Putamen (tissue), 1 donor: Measurements from ENCODE around the gene ATG3.
"Not testable (repeated sequence)": the region's sequence is repeated elsewhere in the genome, so short reads cannot be mapped to it uniquely, and the experiment has no call there.

Source experiments
- DNase-seq: peaks from one replicate; pipeline ENCODE4 v3.0.0-alpha.2; 2016; ENCODE audit warnings: low spot score

ATG3 gene

GRCh38 chr3:112560721-112561483 is 860 bp downstream of the ATG3 start:
- DNase-seq: peak; percentile 72

- no peak for DNase-seq
These were observed 1.5 kb downstream of the ATG3 start for GRCh38 chr3:112560307-112560706.

GRCh38 chr3:112557976-112558375 is 3.8 kb downstream of the ATG3 start:
- no peak for DNase-seq

- DNase-seq: no peak
These were observed 6.1 kb downstream of the ATG3 start for GRCh38 chr3:112555535-112556170.

GRCh38 chr3:112550859-112551258 is 10.9 kb downstream of the ATG3 start:
- DNase-seq: no peak

GRCh38 chr3:112546216-112546759 is 15.5 kb downstream of the ATG3 start:
- DNase-seq: no peak

- no peak for DNase-seq
These were observed 21.7 kb downstream of the ATG3 start for GRCh38 chr3:112539825-112540650.

GRCh38 chr3:112531358-112531781 is 30.4 kb downstream of the ATG3 start:
- DNase-seq: no peak

GRCh38 chr3:112530573-112530972 is 31.2 kb downstream of the ATG3 start:
- no peak for DNase-seq

- not testable (repeated sequence) for DNase-seq
These were observed 37.6 kb downstream of the ATG3 start for GRCh38 chr3:112524127-112524526.

- DNase-seq: peak; percentile 65
These were observed 42.2 kb downstream of the ATG3 start for GRCh38 chr3:112519424-112520001.

GRCh38 chr3:112518970-112519369 is 42.8 kb downstream of the ATG3 start:
- DNase-seq: not testable (repeated sequence)

GRCh38 chr3:112514527-112515128 is 47.1 kb downstream of the ATG3 start:
- no peak for DNase-seq

- no peak for DNase-seq
These were observed 49.4 kb downstream of the ATG3 start for GRCh38 chr3:112512320-112512719.

- no peak for DNase-seq
These were observed 52.9 kb downstream of the ATG3 start for GRCh38 chr3:112508860-112509259.

GRCh38 chr3:112508261-112508660 is 53.5 kb downstream of the ATG3 start:
- no peak for DNase-seq

- no peak for DNase-seq
These were observed 55.9 kb downstream of the ATG3 start for GRCh38 chr3:112505907-112506306.

GRCh38 chr3:112504123-112504522 is 57.6 kb downstream of the ATG3 start:
- DNase-seq: no peak

GRCh38 chr3:112503304-112503972 is 58.3 kb downstream of the ATG3 start:
- no peak for DNase-seq

GRCh38 chr3:112500621-112501020 is 61.1 kb downstream of the ATG3 start:
- no peak for DNase-seq
